Motor neuron (in vitro differentiated cells): ENCODE data around the gene ZBTB48. TPM values are rescaled to one million over a fixed set of nuclear protein-coding genes. Genes with fewer than 3 reads are reported as not detected.

Experiments
- total RNA-seq, 8 experiments: library from RNA; unstranded; fragments of 300-600 nt; gene quantifications; 2 replicates each; pipeline versions ENCODE4 v1.2.3 to v1.2.4, GENCODE V29; 2022

Gene ZBTB48
- total RNA-seq, 8 experiments from 2014 or later = 21.9 to 44.4 (median 27.8) TPM

Other genes starting within 250 kb of the ZBTB48 start
- 100 to 1,000 TPM in 2 of 8 experiments, 10 to 100 TPM in 5, 1 to 10 TPM in 1; 6.9 to 127 (median 80.5) TPM for gene ACOT7, start 186.2 kb upstream of the ZBTB48 start, total RNA-seq
- gene HES2, start 160.1 kb upstream of the ZBTB48 start, total RNA-seq = 1 to 10 TPM in 4 of 8 experiments, under 1 TPM in 4; 0.14 to 7.8 (median 0.98) TPM
- gene ESPN, start 155.2 kb upstream of the ZBTB48 start, total RNA-seq = 1 to 10 TPM in 5 of 8 experiments, under 1 TPM in 2, not detected in 1; 0.87 to 3.4 (median 1.4) TPM
- gene TNFRSF25, start 113.8 kb upstream of the ZBTB48 start, total RNA-seq = 1 to 10 TPM; 1.4 to 9.1 (median 5.0) TPM
- gene PLEKHG5, start 88.3 kb upstream of the ZBTB48 start, total RNA-seq = 10 to 100 TPM in 2 of 8 experiments, 1 to 10 TPM in 6; 1.7 to 16.7 (median 8.4) TPM
- 10 to 100 TPM; 12.9 to 35.2 (median 14.9) TPM for gene NOL9, start 25.5 kb upstream of the ZBTB48 start, total RNA-seq
- gene TAS1R1, start 24.7 kb upstream of the ZBTB48 start, total RNA-seq = under 1 TPM in 7 of 8 experiments, not detected in 1; 0.22 to 0.82 (median 0.33) TPM
- 10 to 100 TPM in 6 of 8 experiments, 1 to 10 TPM in 2; 7.0 to 38.3 (median 12.6) TPM for gene KLHL21, start 22.9 kb downstream of the ZBTB48 start, total RNA-seq
- gene PHF13, start 33.7 kb downstream of the ZBTB48 start, total RNA-seq = 10 to 100 TPM in 4 of 8 experiments, 1 to 10 TPM in 4; 7.3 to 17.1 (median 10.1) TPM
- gene THAP3, start 44.9 kb downstream of the ZBTB48 start, total RNA-seq = 10 to 100 TPM; 12.8 to 47.5 (median 30.1) TPM
- 10 to 100 TPM; 25.9 to 87.2 (median 45.7) TPM for gene DNAJC11, start 121.8 kb downstream of the ZBTB48 start, total RNA-seq
- gene CAMTA1, start 205.5 kb downstream of the ZBTB48 start, total RNA-seq = 100 to 1,000 TPM in 2 of 8 experiments, 10 to 100 TPM in 6; 38.5 to 145 (median 77.6) TPM